Activated naive CD8-positive, alpha-beta T cell treated with anti-CD3 and anti-CD28 coated beads, Interleukin-2, amount 50 U/mL, for 16 hours (primary cell): ENCODE results near the gene HECTD4.
A peak's percentile ranks its signal among the peaks of the same experiment; 100 is the strongest.

ENCODE experiments used
- DNase-seq: peaks from one replicate; pipeline ENCODE4 v3.0.0-alpha.2; 2020; ENCODE audit warnings: low read depth, low spot score

The HECTD4 gene

GRCh38 chr12:112322882-112323547 is 59.2 kb downstream of the HECTD4 start:
- DNase-seq = no peak

GRCh38 chr12:112322441-112322840 is 59.8 kb downstream of the HECTD4 start:
- DNase-seq = no peak

DNA sequence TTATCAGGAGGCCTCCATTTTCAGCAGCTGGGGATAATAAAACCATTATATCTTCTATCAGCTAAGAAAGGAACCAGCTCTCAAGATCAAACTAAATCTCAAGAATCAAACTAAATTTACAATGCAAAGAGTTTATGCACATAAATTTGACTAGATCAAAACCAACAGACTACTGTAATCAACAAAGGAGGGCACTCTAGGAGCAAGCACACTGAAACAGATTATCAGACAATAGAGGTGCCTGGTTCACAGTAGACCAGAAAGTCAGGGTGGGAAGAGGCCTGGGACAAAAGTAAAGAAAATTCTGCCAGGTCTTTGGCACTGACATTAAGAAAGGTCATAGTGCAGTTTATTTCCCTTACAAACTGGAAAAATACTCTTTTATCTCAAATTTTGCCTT is 61.0 kb downstream of the HECTD4 start:
- DNase-seq = no peak

DNA sequence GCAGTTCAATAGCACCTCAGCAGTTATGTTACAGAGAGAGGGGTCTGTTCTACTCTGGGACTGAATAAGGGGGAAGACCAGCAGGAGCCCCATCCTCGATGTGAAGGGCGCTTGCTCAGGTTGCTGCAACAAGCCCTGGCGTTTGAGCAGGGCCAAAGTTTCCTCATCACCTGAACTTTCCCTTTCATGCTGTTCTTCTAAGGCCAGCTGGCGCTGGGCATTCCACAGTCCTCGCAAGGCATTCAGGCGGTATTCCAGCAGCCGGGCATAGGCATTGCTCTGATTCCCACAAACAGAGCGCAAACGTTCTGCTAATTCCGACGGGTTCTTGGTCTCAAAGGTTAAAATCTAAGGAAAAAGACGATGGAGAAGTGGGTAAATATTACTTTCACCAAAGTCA is 62.8 kb downstream of the HECTD4 start:
- no peak for DNase-seq

DNA sequence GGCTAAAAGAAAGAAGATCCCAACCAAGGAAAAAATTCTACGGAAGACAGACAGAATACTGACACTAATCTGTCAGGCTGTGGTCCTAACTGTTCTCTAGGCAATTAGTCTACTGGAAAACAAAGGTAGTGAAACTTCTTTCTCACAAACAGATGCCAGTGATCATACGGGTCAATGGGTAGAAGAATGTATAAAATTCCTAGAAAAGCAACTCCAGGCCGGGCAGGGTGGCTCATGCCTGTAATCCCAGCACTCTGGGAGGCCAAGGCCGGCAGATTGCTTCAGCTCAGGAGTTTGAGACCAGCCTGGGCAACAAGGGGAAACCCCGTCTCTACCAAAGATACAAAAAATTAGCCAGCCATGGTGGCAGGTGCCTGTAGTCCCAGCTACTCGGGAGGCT is 64.8 kb downstream of the HECTD4 start:
- no peak for DNase-seq

DNA sequence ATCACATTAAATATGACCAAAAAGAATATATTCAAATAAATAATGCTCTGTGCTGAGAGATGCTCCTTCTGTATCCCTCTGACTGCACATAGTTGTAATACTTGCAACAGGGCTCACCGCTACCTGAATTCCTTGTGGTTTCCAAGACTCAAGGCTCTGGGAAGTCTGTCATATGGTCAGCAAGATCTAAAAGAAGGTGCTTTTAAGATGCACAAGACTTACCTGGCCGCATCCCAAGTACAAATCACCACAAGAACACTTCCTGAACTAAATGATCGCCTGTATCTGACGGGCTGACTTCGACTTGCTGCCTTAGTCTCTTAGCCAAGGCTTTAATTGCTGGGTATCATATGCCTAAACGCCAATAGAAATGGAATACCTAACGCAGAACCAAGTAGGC is 67.2 kb downstream of the HECTD4 start:
- DNase-seq = no peak

GRCh38 chr12:112309797-112310196 is 72.4 kb downstream of the HECTD4 start:
- DNase-seq = no peak

- DNase-seq = no peak
These were observed 73.6 kb downstream of the HECTD4 start for GRCh38 chr12:112308652-112309051.

DNA sequence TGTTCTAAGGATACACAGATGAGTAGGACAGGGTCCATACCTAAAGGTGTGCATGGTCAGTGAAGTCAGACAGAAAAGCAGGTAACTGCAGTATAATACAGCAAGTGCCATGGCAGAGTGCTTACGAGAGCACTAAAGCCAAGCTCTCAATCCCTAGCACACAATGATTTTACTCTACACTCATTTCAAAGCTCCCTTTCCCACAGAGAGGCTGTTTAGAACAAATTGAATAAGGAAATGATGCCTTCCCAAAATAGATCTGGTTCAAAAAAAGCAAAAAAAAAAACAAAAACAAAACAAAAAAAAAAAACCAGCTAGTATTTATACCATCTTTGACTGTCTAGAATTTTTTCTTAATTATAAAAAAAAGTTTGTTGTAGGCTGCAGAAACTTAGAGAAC is 74.1 kb downstream of the HECTD4 start:
- DNase-seq = no peak

DNA sequence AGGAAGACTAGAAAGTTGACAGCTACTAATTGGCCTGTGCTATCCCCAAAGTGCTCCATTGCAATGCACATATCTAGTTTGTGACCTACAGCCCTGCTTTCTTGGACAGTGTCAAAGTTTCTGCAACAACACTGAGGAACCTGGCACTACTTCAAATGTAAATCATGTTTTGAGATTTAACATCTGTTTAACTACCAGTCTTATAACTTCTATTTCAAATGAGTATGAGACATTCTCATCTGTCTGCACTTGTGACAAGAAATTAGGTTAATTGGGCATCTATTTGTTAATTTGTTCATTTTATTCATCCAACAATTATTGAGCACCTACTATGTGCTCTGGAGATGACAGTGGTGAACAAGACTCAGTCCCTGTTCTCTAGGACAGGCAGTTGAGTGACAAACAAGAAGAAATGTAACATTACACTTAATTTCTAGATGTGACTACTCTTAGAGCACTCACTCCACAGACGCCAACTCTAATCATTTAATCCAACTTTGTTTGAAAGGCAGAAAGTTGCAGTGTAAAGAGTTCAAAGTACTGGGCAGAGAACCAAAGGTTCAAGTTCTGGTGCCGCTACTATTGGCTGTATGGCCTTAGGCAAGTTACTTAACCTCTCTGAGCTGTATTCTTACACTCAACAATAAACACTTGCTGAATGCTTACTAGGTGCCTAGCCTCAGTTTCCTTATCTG is 74.8 kb downstream of the HECTD4 start:
- DNase-seq = no peak

DNA sequence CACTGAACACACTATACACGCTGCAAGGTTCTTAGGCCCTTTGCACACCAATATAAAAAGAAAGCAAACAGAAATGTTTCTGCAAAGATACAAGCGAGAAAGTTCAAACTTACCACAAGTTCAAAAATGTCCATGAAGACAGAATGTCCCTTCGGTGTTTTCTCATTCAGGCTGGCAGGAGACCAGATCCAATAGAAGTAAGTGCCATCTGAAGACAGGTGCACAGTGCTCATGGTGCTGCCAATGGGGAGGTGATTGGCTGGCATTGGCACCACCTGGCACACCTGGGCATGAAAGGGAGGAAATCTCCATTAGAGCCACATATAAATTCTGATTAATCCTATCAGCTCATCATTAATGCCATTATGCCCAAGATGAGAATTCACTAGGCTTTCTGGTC is 76.3 kb downstream of the HECTD4 start:
- DNase-seq = no peak

- DNase-seq = no peak
These were observed 77.8 kb downstream of the HECTD4 start for GRCh38 chr12:112304436-112304835.

DNA sequence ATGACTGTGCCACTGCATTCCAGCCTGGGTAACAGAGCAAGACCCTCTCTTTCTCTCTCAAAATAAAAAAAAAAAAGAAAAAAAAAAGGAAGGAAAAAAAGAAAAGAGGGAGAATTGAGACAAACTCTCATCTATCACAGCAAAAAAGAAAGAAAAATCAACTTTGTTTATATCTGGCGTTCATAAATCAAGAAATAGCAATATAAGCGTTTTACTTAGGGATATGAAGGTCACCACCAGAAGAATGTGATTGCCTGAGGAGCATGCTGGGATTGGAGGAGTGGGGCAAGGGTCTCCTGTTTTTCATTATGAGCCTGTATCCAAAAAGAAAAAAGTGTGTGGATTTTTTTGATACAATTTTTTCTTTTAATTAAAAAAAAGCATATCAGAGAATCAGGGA is 78.4 kb downstream of the HECTD4 start:
- no peak for DNase-seq

- peak; percentile 7 for DNase-seq
These were observed 79.2 kb downstream of the HECTD4 start for GRCh38 chr12:112303004-112303403.

- no peak for DNase-seq
These were observed 82.5 kb downstream of the HECTD4 start for GRCh38 chr12:112299704-112300103.

DNA sequence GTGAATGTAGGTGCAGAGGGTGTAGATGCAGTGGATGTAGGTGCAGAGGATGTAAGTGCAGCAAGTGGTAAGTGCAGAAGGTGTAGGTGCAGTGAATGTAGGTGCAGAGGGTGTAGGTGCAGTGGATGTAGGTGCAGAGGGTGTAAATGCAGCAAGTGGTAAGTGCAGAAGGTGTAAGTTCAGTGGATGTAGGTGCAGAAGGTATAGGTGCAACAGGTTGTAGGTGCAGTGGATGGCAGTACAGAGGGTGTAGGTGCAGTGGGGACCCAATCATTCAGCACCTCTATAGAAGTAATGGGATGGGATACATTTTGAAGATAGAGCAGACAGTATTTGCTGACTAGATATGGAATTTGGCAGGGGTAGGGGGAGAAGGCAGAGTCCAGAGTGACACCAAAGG is 85.0 kb downstream of the HECTD4 start:
- DNase-seq = no peak

DNA sequence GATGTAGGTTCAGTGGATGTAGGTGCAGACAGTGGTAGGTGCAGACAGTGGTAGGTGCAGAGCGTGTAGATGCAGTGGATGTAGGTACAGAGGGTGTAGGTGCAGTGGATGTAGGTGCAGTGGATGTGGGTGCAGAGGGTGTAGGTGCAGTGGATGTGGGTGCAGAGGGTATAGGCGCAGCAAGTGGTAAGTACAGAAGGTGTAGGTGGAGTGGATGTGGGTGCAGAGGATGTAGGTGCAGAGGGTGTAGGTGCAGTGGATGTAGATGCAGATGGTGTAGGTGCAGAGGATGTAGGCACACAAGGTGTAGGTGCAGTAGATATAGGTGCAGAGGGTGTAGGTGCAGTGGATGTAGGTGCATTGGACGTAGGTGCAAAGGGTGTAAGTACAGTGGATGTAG is 86.0 kb downstream of the HECTD4 start:
- no peak for DNase-seq

DNA sequence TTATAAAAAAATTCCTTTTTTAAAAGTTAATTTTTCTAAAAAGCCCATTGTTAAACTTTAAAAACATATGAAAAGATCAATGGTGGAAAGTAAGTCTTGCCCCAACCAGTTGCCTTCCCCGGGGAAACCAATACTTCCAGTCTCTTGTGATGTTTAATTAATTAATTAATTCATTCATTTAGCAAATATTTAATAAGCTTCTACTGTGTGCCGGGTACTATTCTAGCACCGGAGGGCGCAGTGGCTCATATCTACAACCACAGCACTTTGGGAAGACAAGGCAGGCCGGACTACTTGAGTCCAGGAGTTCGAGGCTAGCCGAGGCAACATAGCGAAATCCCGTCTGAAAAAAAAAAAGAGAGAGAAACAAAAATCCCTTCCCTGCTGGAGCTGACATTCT is 87.4 kb downstream of the HECTD4 start:
- DNase-seq = no peak

GRCh38 chr12:112288638-112289037 is 93.6 kb downstream of the HECTD4 start:
- DNase-seq = no peak

- DNase-seq = no peak
These were observed 96.4 kb downstream of the HECTD4 start for GRCh38 chr12:112285600-112286401.

- no peak for DNase-seq
These were observed 98.7 kb downstream of the HECTD4 start for GRCh38 chr12:112283546-112283945.

- no peak for DNase-seq
These were observed 99.3 kb downstream of the HECTD4 start for GRCh38 chr12:112282920-112283319.

GRCh38 chr12:112275836-112276235 is 106.4 kb downstream of the HECTD4 start:
- DNase-seq = no peak
